ENCODE measurements around the gene MLXIP.

Gene MLXIP

GRCh38 chr12:122094137-122094734 is 15.7 kb downstream of the MLXIP start:
- Histone ChIP-seq H3K9ac (ENCODE audit: low read length) (peak overlapping the region; percentile 42), H3K27ac (ENCODE audit: low read depth, low read length) (peak overlapping the region; percentile 19), H3K4me3 (ENCODE audit: low read depth in 1 of 2, low read length in 2 of 2) (peak overlapping the region in 1 of 2 donors; percentile 29), H3K4me1 (ENCODE audit: insufficient read depth, low read length) (peaks cover 96% of the 10 kb centered on the region), H3K36me3 (ENCODE audit: insufficient read depth, low read length) (no peaks in the 10 kb centered on the region), H3K27me3 (ENCODE audit: control insufficient read depth in 1 of 2, insufficient read depth in 2 of 2, low read length in 2 of 2) (no peaks in the 10 kb centered on the region), H3K9me3 (ENCODE audit: low read length) (no peaks in the 10 kb centered on the region)

- Histone ChIP-seq H3K4me1 (ENCODE audit: insufficient read depth, low read length) (peaks cover 96% of the 10 kb centered on the region), H3K9ac (ENCODE audit: low read length) (peak overlapping the region; percentile 42), H3K36me3 (ENCODE audit: insufficient read depth, low read length) (no peaks in the 10 kb centered on the region), H3K4me3 (ENCODE audit: low read depth in 1 of 2, low read length in 2 of 2) (peak overlapping the region in 1 of 2 donors; percentile 9), H3K27ac (ENCODE audit: low read depth, low read length) (peak overlapping the region; percentile 63), H3K9me3 (ENCODE audit: low read length) (no peaks in the 10 kb centered on the region), H3K27me3 (ENCODE audit: control insufficient read depth in 1 of 2, insufficient read depth in 2 of 2, low read length in 2 of 2) (no peaks in the 10 kb centered on the region)
These were observed 16.4 kb downstream of the MLXIP start for GRCh38 chr12:122094735-122095631.

- Histone ChIP-seq H3K36me3 (ENCODE audit: insufficient read depth, low read length) (no peaks in the 10 kb centered on the region), H3K4me3 (ENCODE audit: low read depth in 1 of 2, low read length in 2 of 2) (peak overlapping the region in 1 of 2 donors; percentile 33), H3K27ac (ENCODE audit: low read depth, low read length) (peak overlapping the region; percentile 77), H3K4me1 (ENCODE audit: insufficient read depth, low read length) (peaks cover 94% of the 10 kb centered on the region), H3K9me3 (ENCODE audit: low read length) (no peaks in the 10 kb centered on the region), H3K27me3 (ENCODE audit: control insufficient read depth in 1 of 2, insufficient read depth in 2 of 2, low read length in 2 of 2) (no peaks in the 10 kb centered on the region), H3K9ac (ENCODE audit: low read length) (peak overlapping the region; percentile 31)
These were observed 17.5 kb downstream of the MLXIP start for GRCh38 chr12:122096014-122096413.

GRCh38 chr12:122096591-122097149 is 18.1 kb downstream of the MLXIP start:
- H3K4me3 ChIP-seq (ENCODE audit: low read depth in 1 of 2, low read length in 2 of 2): peak overlapping the region; percentile 3 to 33
- no peaks in the 10 kb centered on the region for H3K9me3 ChIP-seq (ENCODE audit: low read length)
- no peaks in the 10 kb centered on the region for H3K27me3 ChIP-seq (ENCODE audit: control insufficient read depth in 1 of 2, insufficient read depth in 2 of 2, low read length in 2 of 2)
- H3K9ac ChIP-seq (ENCODE audit: low read length): peak overlapping the region; percentile 31
- H3K36me3 ChIP-seq (ENCODE audit: insufficient read depth, low read length): no peaks in the 10 kb centered on the region
- H3K27ac ChIP-seq (ENCODE audit: low read depth, low read length): peak overlapping the region; percentile 77
- H3K4me1 ChIP-seq (ENCODE audit: insufficient read depth, low read length): peaks cover 91% of the 10 kb centered on the region

- peaks cover 90% of the 10 kb centered on the region for H3K4me1 ChIP-seq (ENCODE audit: insufficient read depth, low read length)
- no peaks in the 10 kb centered on the region for H3K9me3 ChIP-seq (ENCODE audit: low read length)
- no peak overlapping the region for H3K9ac ChIP-seq (ENCODE audit: low read length)
- H3K27me3 ChIP-seq (ENCODE audit: control insufficient read depth in 1 of 2, insufficient read depth in 2 of 2, low read length in 2 of 2): no peaks in the 10 kb centered on the region
- H3K4me3 ChIP-seq (ENCODE audit: low read depth in 1 of 2, low read length in 2 of 2): no peak overlapping the region
- H3K36me3 ChIP-seq (ENCODE audit: insufficient read depth, low read length): no peaks in the 10 kb centered on the region
- peak overlapping the region; percentile 77 for H3K27ac ChIP-seq (ENCODE audit: low read depth, low read length)
These were observed 19.0 kb downstream of the MLXIP start for GRCh38 chr12:122097584-122097926.

GRCh38 chr12:122097927-122098756 is 19.6 kb downstream of the MLXIP start:
- H3K9ac ChIP-seq (ENCODE audit: low read length): no peak overlapping the region
- H3K27me3 ChIP-seq (ENCODE audit: control insufficient read depth in 1 of 2, insufficient read depth in 2 of 2, low read length in 2 of 2): no peaks in the 10 kb centered on the region
- H3K9me3 ChIP-seq (ENCODE audit: low read length): no peaks in the 10 kb centered on the region
- H3K4me3 ChIP-seq (ENCODE audit: low read depth in 1 of 2, low read length in 2 of 2): peak overlapping the region in 1 of 2 donors; percentile 9
- peaks cover 85% of the 10 kb centered on the region for H3K4me1 ChIP-seq (ENCODE audit: insufficient read depth, low read length)
- H3K27ac ChIP-seq (ENCODE audit: low read depth, low read length): peak overlapping the region; percentile 77
- H3K36me3 ChIP-seq (ENCODE audit: insufficient read depth, low read length): no peaks in the 10 kb centered on the region

- no peaks in the 10 kb centered on the region for H3K27me3 ChIP-seq (ENCODE audit: control insufficient read depth in 1 of 2, insufficient read depth in 2 of 2, low read length in 2 of 2)
- peaks cover 81% of the 10 kb centered on the region for H3K4me1 ChIP-seq (ENCODE audit: insufficient read depth, low read length)
- no peak overlapping the region for H3K9ac ChIP-seq (ENCODE audit: low read length)
- H3K9me3 ChIP-seq (ENCODE audit: low read length): no peaks in the 10 kb centered on the region
- peak overlapping the region; percentile 77 for H3K27ac ChIP-seq (ENCODE audit: low read depth, low read length)
- no peaks in the 10 kb centered on the region for H3K36me3 ChIP-seq (ENCODE audit: insufficient read depth, low read length)
- H3K4me3 ChIP-seq (ENCODE audit: low read depth in 1 of 2, low read length in 2 of 2): no peak overlapping the region
These were observed 20.8 kb downstream of the MLXIP start for GRCh38 chr12:122099280-122099749.

GRCh38 chr12:122099856-122100255 is 21.3 kb downstream of the MLXIP start:
- Histone ChIP-seq H3K9ac (ENCODE audit: low read length) (no peak overlapping the region), H3K9me3 (ENCODE audit: low read length) (no peaks in the 10 kb centered on the region), H3K4me3 (ENCODE audit: low read depth in 1 of 2, low read length in 2 of 2) (no peak overlapping the region), H3K27ac (ENCODE audit: low read depth, low read length) (peak overlapping the region; percentile 18), H3K36me3 (ENCODE audit: insufficient read depth, low read length) (no peaks in the 10 kb centered on the region), H3K27me3 (ENCODE audit: control insufficient read depth in 1 of 2, insufficient read depth in 2 of 2, low read length in 2 of 2) (no peaks in the 10 kb centered on the region), H3K4me1 (ENCODE audit: insufficient read depth, low read length) (peaks cover 80% of the 10 kb centered on the region)

- H3K9ac ChIP-seq (ENCODE audit: low read length): no peak overlapping the region
- no peaks in the 10 kb centered on the region for H3K9me3 ChIP-seq (ENCODE audit: low read length)
- H3K4me3 ChIP-seq (ENCODE audit: low read depth in 1 of 2, low read length in 2 of 2): no peak overlapping the region
- no peaks in the 10 kb centered on the region for H3K36me3 ChIP-seq (ENCODE audit: insufficient read depth, low read length)
- H3K4me1 ChIP-seq (ENCODE audit: insufficient read depth, low read length): peaks cover 81% of the 10 kb centered on the region
- H3K27me3 ChIP-seq (ENCODE audit: control insufficient read depth in 1 of 2, insufficient read depth in 2 of 2, low read length in 2 of 2): no peaks in the 10 kb centered on the region
- peak overlapping the region; percentile 38 for H3K27ac ChIP-seq (ENCODE audit: low read depth, low read length)
These were observed 22.0 kb downstream of the MLXIP start for GRCh38 chr12:122100568-122100967.

- Histone ChIP-seq H3K9ac (ENCODE audit: low read length) (no peak overlapping the region), H3K27ac (ENCODE audit: low read depth, low read length) (no peak overlapping the region), H3K27me3 (ENCODE audit: control insufficient read depth in 1 of 2, insufficient read depth in 2 of 2, low read length in 2 of 2) (no peaks in the 10 kb centered on the region), H3K36me3 (ENCODE audit: insufficient read depth, low read length) (no peaks in the 10 kb centered on the region), H3K9me3 (ENCODE audit: low read length) (no peaks in the 10 kb centered on the region), H3K4me3 (ENCODE audit: low read depth in 1 of 2, low read length in 2 of 2) (no peak overlapping the region), H3K4me1 (ENCODE audit: insufficient read depth, low read length) (peaks cover 84% of the 10 kb centered on the region)
These were observed 23.8 kb downstream of the MLXIP start for GRCh38 chr12:122102331-122102730.

GRCh38 chr12:122104844-122105243 is 26.3 kb downstream of the MLXIP start:
- peaks cover 76% of the 10 kb centered on the region for H3K4me1 ChIP-seq (ENCODE audit: insufficient read depth, low read length)
- no peaks in the 10 kb centered on the region for H3K36me3 ChIP-seq (ENCODE audit: insufficient read depth, low read length)
- no peak overlapping the region for H3K9ac ChIP-seq (ENCODE audit: low read length)
- no peaks in the 10 kb centered on the region for H3K9me3 ChIP-seq (ENCODE audit: low read length)
- no peak overlapping the region for H3K4me3 ChIP-seq (ENCODE audit: low read depth in 1 of 2, low read length in 2 of 2)
- no peaks in the 10 kb centered on the region for H3K27me3 ChIP-seq (ENCODE audit: control insufficient read depth in 1 of 2, insufficient read depth in 2 of 2, low read length in 2 of 2)
- peak overlapping the region; percentile 65 for H3K27ac ChIP-seq (ENCODE audit: low read depth, low read length)

Data from muscle layer of colon (tissue), 2 donors.